ENCODE measurements around the gene MAP2. TPM values are rescaled to one million over a fixed set of nuclear protein-coding genes. Genes with fewer than 3 reads are reported as not detected.

MAP2 gene, protein sequence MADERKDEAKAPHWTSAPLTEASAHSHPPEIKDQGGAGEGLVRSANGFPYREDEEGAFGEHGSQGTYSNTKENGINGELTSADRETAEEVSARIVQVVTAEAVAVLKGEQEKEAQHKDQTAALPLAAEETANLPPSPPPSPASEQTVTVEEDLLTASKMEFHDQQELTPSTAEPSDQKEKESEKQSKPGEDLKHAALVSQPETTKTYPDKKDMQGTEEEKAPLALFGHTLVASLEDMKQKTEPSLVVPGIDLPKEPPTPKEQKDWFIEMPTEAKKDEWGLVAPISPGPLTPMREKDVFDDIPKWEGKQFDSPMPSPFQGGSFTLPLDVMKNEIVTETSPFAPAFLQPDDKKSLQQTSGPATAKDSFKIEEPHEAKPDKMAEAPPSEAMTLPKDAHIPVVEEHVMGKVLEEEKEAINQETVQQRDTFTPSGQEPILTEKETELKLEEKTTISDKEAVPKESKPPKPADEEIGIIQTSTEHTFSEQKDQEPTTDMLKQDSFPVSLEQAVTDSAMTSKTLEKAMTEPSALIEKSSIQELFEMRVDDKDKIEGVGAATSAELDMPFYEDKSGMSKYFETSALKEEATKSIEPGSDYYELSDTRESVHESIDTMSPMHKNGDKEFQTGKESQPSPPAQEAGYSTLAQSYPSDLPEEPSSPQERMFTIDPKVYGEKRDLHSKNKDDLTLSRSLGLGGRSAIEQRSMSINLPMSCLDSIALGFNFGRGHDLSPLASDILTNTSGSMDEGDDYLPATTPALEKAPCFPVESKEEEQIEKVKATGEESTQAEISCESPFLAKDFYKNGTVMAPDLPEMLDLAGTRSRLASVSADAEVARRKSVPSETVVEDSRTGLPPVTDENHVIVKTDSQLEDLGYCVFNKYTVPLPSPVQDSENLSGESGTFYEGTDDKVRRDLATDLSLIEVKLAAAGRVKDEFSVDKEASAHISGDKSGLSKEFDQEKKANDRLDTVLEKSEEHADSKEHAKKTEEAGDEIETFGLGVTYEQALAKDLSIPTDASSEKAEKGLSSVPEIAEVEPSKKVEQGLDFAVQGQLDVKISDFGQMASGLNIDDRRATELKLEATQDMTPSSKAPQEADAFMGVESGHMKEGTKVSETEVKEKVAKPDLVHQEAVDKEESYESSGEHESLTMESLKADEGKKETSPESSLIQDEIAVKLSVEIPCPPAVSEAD (N-terminal part only)
- polyA plus RNA-seq: 87.1 and 160 TPM in 2 replicates

DNA sequence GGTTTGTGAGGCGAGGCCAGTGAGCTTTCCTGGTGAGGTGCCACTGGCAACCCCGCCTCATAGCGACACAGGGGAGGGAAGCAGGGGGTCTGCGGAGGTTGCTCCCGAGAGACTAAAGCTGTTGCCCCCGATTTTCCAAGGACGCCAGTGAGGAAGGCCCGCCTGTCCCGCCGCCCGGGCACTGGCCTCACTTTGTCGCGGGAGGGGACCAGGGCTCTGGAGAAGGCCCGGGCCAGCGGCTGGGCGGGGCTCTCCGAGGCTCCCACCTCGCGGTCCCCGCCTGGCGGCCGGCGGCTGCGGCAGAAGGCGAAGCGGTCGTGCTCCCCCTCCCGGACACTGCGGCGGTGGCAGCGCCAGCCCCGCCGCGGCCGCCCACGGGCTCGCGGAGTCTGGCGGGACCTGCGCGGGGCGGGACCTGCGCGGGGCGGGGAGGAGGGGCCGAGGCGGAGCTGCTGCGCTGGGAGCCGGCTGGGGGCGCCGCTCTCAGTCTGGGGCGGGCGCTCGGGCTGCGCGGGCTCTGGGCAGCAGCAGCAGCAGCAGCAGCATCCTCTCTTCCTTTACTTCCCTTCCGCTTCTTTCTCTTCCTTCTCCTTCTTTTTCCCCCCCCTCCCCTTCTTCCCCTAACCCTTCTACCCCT lies at the start of gene MAP2:
Gene MAP2 (plus strand): TSS at position 486 of the 637 bp plus-strand sequence. CDS start 229,124 bp downstream, outside the sequence.

DNA sequence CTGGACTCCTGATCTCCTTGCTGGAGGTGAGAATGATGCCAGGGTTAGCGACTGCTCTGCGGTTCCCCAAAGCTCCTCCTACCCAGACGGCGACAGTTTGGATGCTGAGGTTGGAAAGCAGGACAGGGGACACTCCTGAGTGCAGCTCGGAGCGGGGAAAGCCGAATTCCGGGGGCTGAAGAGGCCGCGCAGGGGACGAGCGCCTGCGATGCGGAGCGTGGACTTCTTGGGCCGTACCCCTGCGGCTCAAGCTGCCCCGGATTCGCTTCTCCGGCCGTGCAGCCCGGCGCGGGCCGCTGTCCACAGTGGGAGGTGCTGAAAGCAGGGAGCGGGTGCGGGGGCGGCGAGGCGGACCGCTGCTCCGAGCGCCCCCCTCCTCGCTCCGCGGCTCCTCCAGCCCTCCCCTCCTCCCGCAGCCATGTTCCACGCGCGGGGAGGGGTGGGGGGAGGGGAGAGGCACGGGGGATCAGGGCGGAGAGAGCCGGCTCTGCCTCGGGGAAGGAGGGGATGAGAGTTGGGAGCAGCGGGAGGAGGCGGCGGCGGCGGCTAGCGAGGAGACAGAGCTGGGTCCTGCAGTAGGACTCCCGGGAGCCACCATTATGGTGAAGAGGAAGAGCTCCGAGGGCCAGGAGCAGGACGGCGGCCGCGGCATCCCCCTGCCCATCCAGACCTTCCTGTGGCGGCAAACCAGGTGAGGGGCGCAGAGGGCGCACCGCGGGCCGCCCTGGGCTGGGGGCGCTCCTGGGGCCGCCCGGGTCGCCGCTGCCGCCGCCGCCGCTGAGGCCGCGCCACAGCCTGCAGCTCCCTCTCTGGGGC lies 347.8 kb downstream of the MAP2 start, which contains the start of gene UNC80:
Gene UNC80 (plus strand): TSS at position 359 of the 816 bp plus-strand sequence. CDS start 241 bp downstream, at position 600.

